ENCODE measurements around the gene DNAJB11. TPM values are rescaled to one million over a fixed set of nuclear protein-coding genes. Genes with fewer than 3 reads are reported as not detected.

The DNAJB11 gene
- total RNA-seq, 1 donor from 2014 or later = 43.8 TPM

- DNase-seq (no peak), ATAC-seq (no peak)
- intact Hi-C loops (cut with DNase I) = no loop called here
- Histone ChIP-seq H3K27ac (no peak overlapping the region), H3K36me3 (no peaks in the 10 kb centered on the region), H3K27me3 (peaks cover 20% of the 10 kb centered on the region), H3K4me3 (no peak overlapping the region), H3K4me1 (no peaks in the 10 kb centered on the region), H3K9me3 (no peaks in the 10 kb centered on the region)
- TF ChIP-seq CTCF (IDR thresholded peaks at IDR 0.05) = no peak
Measured at GRCh38 chr3:186619787-186620212, 49.3 kb downstream of the DNAJB11 start.

DNA sequence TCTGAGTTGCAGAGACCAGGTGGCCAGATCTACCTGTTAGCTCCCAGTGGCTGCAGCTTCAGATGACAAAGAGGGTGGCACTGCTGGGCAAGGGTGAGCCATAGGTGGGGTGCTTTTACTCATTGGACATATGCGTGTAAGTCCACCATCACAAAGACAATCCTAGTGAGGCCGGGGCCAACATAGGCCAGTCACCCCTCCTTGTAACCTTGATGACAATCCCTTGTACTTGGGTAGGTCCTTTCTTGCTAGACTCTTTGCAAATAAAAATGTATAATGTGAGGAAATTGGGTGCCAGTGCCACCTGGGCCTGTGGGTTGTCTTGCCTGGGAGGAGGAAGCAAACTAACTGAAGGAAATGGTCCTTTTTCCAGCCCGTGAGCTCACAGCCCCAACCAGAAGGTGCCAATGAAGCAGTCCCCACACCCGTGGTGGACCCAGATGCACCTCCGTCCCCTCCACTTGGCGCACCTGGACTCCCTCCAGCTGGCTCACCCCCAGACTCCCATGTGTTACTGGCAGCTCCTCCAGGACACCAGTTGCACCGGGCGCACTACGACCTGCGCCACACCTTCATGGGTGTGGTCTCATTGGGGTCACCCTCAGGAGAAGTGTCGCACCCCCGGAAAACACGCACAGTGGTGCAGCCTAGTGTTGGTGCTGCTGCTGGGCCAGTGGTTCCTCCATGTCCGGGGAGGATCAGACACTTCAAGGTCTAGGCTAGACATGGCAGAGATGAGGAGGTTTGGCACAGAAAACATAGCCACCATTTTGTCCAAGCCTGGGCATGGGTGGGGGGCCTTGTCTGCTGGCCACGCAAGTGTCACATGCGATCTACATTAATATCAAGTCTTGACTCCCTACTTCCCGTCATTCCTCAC lies 49.9 kb downstream of the DNAJB11 start:
- H3K36me3 ChIP-seq = no peaks in the 10 kb centered on the region
- H3K27me3 ChIP-seq = peaks cover 20% of the 10 kb centered on the region
- no peak overlapping the region for H3K27ac ChIP-seq
- no peak for TF ChIP-seq CTCF (IDR thresholded peaks at IDR 0.05)
- no peak overlapping the region for H3K4me3 ChIP-seq
- H3K4me1 ChIP-seq = no peaks in the 10 kb centered on the region
- DNase-seq (no peak), ATAC-seq (no peak)
- H3K9me3 ChIP-seq = no peaks in the 10 kb centered on the region
- intact Hi-C loops (cut with DNase I) = no loop called here

DNA sequence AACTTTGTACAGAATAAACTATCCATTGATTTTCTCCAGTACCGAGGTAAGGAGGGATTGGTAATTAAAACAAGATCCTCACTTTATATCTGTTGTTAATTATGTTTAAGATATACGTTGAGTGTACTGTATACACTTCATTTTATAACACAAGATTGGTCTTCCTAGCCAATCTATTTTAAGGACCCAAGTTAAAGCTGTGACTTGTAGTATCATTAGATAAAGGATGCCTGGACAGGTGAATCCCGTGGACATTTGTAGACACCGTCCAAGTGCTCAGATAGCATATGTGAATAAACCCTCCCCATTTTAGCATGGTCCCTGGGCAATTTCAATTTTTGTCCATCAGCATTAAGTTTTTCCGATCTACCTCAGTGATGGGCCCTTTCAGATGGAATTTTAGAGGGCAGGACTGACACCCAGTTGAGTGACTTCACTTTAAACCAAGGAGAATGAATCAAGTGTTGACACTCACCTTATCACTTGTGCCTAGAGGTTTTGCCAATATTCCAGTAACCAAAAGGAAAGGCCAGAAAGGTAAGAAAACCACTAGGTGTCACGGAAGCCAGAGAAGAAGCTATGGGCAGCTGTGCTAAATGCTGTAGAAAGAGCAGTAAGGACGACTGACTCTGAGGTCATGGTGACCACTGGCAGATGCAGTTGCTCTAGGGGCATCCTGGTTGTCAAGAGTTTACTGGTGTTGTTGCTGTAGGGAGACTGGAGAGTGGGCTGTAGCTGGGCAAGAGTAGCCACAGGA lies 51.6 kb downstream of the DNAJB11 start:
- no peak for TF ChIP-seq CTCF (IDR thresholded peaks at IDR 0.05)
- intact Hi-C loops (cut with DNase I) = no loop called here
- H3K27me3 ChIP-seq = peaks cover 16% of the 10 kb centered on the region
- H3K27ac ChIP-seq = no peak overlapping the region
- no peak for ATAC-seq
- no peaks in the 10 kb centered on the region for H3K9me3 ChIP-seq
- DNase-seq = no peak
- H3K4me1 ChIP-seq = no peaks in the 10 kb centered on the region
- no peaks in the 10 kb centered on the region for H3K36me3 ChIP-seq
- no peak overlapping the region for H3K4me3 ChIP-seq

GRCh38 chr3:186622651-186623310 lies 52.3 kb downstream of the DNAJB11 start:
- intact Hi-C loops (cut with DNase I) = no loop called here
- Histone ChIP-seq H3K27ac (no peak overlapping the region), H3K4me1 (no peaks in the 10 kb centered on the region), H3K36me3 (no peaks in the 10 kb centered on the region), H3K27me3 (peaks cover 12% of the 10 kb centered on the region), H3K4me3 (no peak overlapping the region), H3K9me3 (no peaks in the 10 kb centered on the region)
- no peak for DNase-seq
- no peak for ATAC-seq
- no peak for TF ChIP-seq CTCF (IDR thresholded peaks at IDR 0.05)

DNA sequence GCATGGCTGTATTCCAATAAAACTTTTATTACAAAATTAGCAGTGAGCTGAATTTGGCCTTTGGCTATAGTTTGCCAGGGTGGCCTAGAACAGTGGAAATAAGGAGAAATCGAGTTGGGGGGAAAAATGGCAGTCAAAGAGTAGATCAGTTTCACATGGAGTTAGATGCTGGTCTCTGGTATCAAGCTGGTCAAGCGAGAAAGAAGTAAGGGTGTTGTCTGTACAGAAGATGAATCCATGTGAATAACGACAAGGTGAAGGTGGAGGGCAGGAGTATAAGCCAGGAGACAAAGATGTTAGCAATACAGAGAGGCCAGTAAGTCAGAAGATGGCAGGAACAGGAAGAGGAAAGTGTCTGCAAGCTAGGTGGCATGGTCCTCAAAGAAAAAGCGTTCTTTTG lies 54.1 kb downstream of the DNAJB11 start:
- no peak for TF ChIP-seq CTCF (IDR thresholded peaks at IDR 0.05)
- Histone ChIP-seq H3K4me3 (no peak overlapping the region), H3K9me3 (no peaks in the 10 kb centered on the region), H3K27me3 (peaks cover 5% of the 10 kb centered on the region), H3K36me3 (no peaks in the 10 kb centered on the region), H3K4me1 (no peaks in the 10 kb centered on the region), H3K27ac (no peak overlapping the region)
- ATAC-seq (no peak), DNase-seq (no peak)
- intact Hi-C loops (cut with DNase I) = no loop called here

Measured in upper lobe of right lung (tissue), 1 donor.